NCI-H1092 treated with DMSO at 0.1 percent for 48 hours (cell line): Measurements from ENCODE around the gene EFTUD2.
"Not testable (repeated sequence)": the region's sequence is repeated elsewhere in the genome, so short reads cannot be mapped to it uniquely, and the experiment has no call there.

Source experiments
- DNase-seq: peaks from one replicate; lab custom pipeline; 2025; lab: John Stamatoyannopoulos, UW

Gene EFTUD2

GRCh38 chr17:44808656-44809388, 90.4 kb downstream of the EFTUD2 start:
- DNase-seq: not testable (repeated sequence)

- DNase-seq: no peak
Observed at GRCh38 chr17:44808156-44808555, 91.1 kb downstream of the EFTUD2 start.

- no peak for DNase-seq
Observed at GRCh38 chr17:44807817-44808155, 91.5 kb downstream of the EFTUD2 start.

GRCh38 chr17:44807093-44807816, 92.0 kb downstream of the EFTUD2 start:
- DNase-seq: no peak

- no peak for DNase-seq
Observed at GRCh38 chr17:44804302-44805089, 94.7 kb downstream of the EFTUD2 start.

- DNase-seq: no peak
Observed at GRCh38 chr17:44801880-44802279, 97.4 kb downstream of the EFTUD2 start.
